Keratinocyte (primary cell): ENCODE results near the gene TPRG1L. TPM values are rescaled to one million over a fixed set of nuclear protein-coding genes. Genes with fewer than 3 reads are reported as not detected.

ENCODE experiments used
- DNase-seq: peaks from one replicate; pipeline ENCODE4 v3.0.0-alpha.2; 2011; ENCODE audit warnings: low read depth, missing footprints, low spot score
- FAIRE-seq: peaks from 2 replicates; lab custom pipeline; 2011; peaks lifted over from hg19 to GRCh38; lab: Jason Lieb, UNC
- H2AFZ ChIP-seq: 2 replicates; pipeline ENCODE4 v1.6.0; 2012; ENCODE audit warnings: low read length, control low read depth, inconsistent platforms; ENCODE audit not compliant: control insufficient read depth
- H3K27ac ChIP-seq: 2 replicates; pipeline ENCODE4 v1.5.1; 2011; ENCODE audit warnings: low read length; ENCODE audit not compliant: control insufficient read depth, insufficient read depth
- H3K27me3 ChIP-seq: 3 replicates; pipeline ENCODE4 v1.6.0; 2011; ENCODE audit warnings: low read length; ENCODE audit not compliant: control insufficient read depth, insufficient read depth; ENCODE audit errors: extremely low read depth
- H3K36me3 ChIP-seq, 2 experiments: 2 replicates in 1 of 2; 3 replicates in 1 of 2; pipeline ENCODE4 v1.5.1; 2011; ENCODE audit warnings: low read length in 2 of 2, mild to moderate bottlenecking in 1 of 2; ENCODE audit not compliant: control insufficient read depth in 2 of 2, insufficient read depth in 2 of 2; ENCODE audit errors: extremely low read depth in 1 of 2
- H3K4me1 ChIP-seq: 3 replicates; pipeline ENCODE4 v1.5.1; 2011; ENCODE audit warnings: low read length; ENCODE audit not compliant: control insufficient read depth, insufficient read depth; ENCODE audit errors: extremely low read depth
- H3K4me2 ChIP-seq: 3 replicates; pipeline ENCODE4 v1.6.0; 2011; ENCODE audit warnings: low read depth, low read length; ENCODE audit not compliant: control insufficient read depth, insufficient read depth; ENCODE audit errors: extremely low read depth
- H3K4me3 ChIP-seq, 3 experiments: fragments of 200-600 bp in 1 of 3; sonication (generic) in 1 of 3; 2 replicates in 2 of 3; 3 replicates in 1 of 3; pipeline ENCODE4 v1.5.1; 2011 to 2016; ENCODE audit warnings: low read length in 3 of 3, mild to moderate bottlenecking in 3 of 3, control low read depth in 2 of 3, inconsistent platforms in 1 of 3, low read depth in 1 of 3, mixed read lengths in 1 of 3, mixed run types in 1 of 3, moderate library complexity in 1 of 3; ENCODE audit not compliant: control insufficient read depth in 2 of 3, insufficient read depth in 2 of 3; ENCODE audit errors: extremely low read depth in 1 of 3
- H3K79me2 ChIP-seq: 2 replicates; pipeline ENCODE4 v1.6.0; 2012; ENCODE audit warnings: low read length; ENCODE audit not compliant: control insufficient read depth, insufficient read depth
- H3K9ac ChIP-seq: 3 replicates; pipeline ENCODE4 v1.6.0; 2011; ENCODE audit warnings: low read length; ENCODE audit not compliant: control insufficient read depth, insufficient read depth; ENCODE audit errors: extremely low read depth
- H3K9me1 ChIP-seq: 3 replicates; pipeline ENCODE4 v1.6.0; 2011; ENCODE audit warnings: low read length; ENCODE audit not compliant: control insufficient read depth, insufficient read depth; ENCODE audit errors: extremely low read depth
- H3K9me3 ChIP-seq: 2 replicates; pipeline ENCODE4 v1.5.1; 2012; ENCODE audit warnings: low read depth, low read length; ENCODE audit not compliant: control insufficient read depth
- H4K20me1 ChIP-seq: 3 replicates; pipeline ENCODE4 v1.6.0; 2011; ENCODE audit warnings: low read length; ENCODE audit not compliant: control insufficient read depth, insufficient read depth; ENCODE audit errors: extremely low read depth
- EZH2 ChIP-seq: IDR thresholded peaks from one replicate; pipeline ENCODE4 v1.6.1; 2012; ENCODE audit warnings: inconsistent platforms, mild to moderate bottlenecking, low read length, moderate library complexity
- dilution Hi-C: fragments of 300-500 bp; cut with MboI; formaldehyde crosslinking; loops from one replicate; pipeline ENCODE4 v1.7.0; 2020; ENCODE audit warnings: low sequenced_read_pairs; ENCODE audit not compliant: extremely low pct_ligation_motif_present
- polyA plus RNA-seq, 5 experiments: library from polyadenylated mRNA; depleted of rRNA in 3 of 5; stranded (reverse) in 3 of 5; stranded (forward) in 1 of 5; unstranded in 1 of 5; fragments of >200 nt; gene quantifications; 1 replicate in 1 of 5; 2 replicates in 3 of 5; 3 replicates in 1 of 5; pipeline versions ENCODE4 v1.2.1 to v1.2.3, GENCODE V29; 2011 to 2012; ENCODE audit warnings: missing spikeins in 2 of 5, low read depth in 1 of 5, low replicate concordance in 1 of 5
- TF ChIP-seq, protein P1 (sequence below), 3 experiments: IDR thresholded peaks in 1 of 3; conservative IDR thresholded peaks in 1 of 3; optimal IDR thresholded peaks in 1 of 3; 2 replicates in 2 of 3; 3 replicates in 1 of 3; pipeline versions ENCODE3 to v1.5.1; 2011; ENCODE audit warnings: low read length in 3 of 3, mild to moderate bottlenecking in 3 of 3, moderate library complexity in 2 of 3, control low read depth in 1 of 3, inconsistent platforms in 1 of 3; ENCODE audit not compliant: insufficient read depth in 2 of 3; ENCODE audit errors: extremely low read depth in 1 of 3

TPRG1L gene
- polyA plus RNA-seq, 1 donor (not counting 4 experiments of a cell fraction or from before 2014, with no cell fraction given): 57.4 TPM

DNA sequence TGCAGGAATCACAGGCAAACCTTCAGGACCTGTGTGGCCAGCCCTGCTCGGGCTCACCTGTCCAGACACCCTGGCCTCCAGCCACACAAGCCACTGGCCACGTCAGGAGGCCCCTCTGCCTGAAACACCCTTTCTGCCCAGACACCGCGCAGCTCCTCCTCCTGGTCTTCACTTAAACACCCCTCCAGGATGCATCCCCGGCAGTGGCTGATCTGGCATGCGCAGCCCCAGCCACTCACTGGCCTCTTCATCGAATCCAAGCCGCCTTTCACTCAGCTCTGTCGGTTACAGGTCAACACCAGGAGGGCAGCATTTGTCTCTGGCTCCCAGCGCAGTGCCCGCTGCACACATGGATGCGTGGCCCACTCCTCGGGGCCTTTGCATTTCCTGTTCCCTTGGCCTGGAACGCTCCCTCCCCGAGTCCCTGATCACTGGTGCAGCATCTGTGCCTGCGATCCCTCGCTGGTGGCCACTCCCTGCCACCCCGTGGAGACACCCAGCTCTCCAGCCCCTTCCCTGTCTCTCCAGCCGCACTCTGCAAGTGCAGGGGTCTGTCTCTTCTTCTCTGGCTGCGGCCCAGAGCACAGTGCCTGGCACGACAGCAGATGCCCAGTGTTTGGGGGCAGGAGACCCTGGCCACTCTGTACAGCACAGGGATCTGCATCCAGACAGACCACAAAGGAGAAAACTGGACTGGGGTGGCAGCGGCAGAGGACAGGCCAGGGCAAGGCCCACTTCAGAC, 9.4 kb downstream of the TPRG1L start:
- H3K27ac ChIP-seq: no peak overlapping the region
- H3K4me1 ChIP-seq: no peaks in the 10 kb centered on the region
- no peaks in the 10 kb centered on the region for H4K20me1 ChIP-seq
- DNase-seq (no peak), FAIRE-seq (no peak)
- no peak overlapping the region for H3K4me2 ChIP-seq
- TF ChIP-seq, protein P1, sequence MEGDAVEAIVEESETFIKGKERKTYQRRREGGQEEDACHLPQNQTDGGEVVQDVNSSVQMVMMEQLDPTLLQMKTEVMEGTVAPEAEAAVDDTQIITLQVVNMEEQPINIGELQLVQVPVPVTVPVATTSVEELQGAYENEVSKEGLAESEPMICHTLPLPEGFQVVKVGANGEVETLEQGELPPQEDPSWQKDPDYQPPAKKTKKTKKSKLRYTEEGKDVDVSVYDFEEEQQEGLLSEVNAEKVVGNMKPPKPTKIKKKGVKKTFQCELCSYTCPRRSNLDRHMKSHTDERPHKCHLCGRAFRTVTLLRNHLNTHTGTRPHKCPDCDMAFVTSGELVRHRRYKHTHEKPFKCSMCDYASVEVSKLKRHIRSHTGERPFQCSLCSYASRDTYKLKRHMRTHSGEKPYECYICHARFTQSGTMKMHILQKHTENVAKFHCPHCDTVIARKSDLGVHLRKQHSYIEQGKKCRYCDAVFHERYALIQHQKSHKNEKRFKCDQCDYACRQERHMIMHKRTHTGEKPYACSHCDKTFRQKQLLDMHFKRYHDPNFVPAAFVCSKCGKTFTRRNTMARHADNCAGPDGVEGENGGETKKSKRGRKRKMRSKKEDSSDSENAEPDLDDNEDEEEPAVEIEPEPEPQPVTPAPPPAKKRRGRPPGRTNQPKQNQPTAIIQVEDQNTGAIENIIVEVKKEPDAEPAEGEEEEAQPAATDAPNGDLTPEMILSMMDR (optimal IDR thresholded peaks at IDR 0.05 in 1 of 3, IDR thresholded peaks at IDR 0.05 in 1 of 3, conservative IDR thresholded peaks at IDR 0.05 in 1 of 3; ENCODE audit: extremely low read depth in 1 of 3, insufficient read depth in 2 of 3, low read length in 3 of 3): no peak
- no peak for TF ChIP-seq EZH2
- H3K9me1 ChIP-seq: no peaks in the 10 kb centered on the region
- no peaks in the 10 kb centered on the region for H3K9me3 ChIP-seq
- H2AFZ ChIP-seq: no peak overlapping the region
- no peaks in the 10 kb centered on the region for H3K79me2 ChIP-seq
- H3K9ac ChIP-seq: no peak overlapping the region
- H3K36me3 ChIP-seq: peaks cover 23 to 27% of the 10 kb centered on the region in 2 experiments
- no peak overlapping the region for H3K4me3 ChIP-seq
- dilution Hi-C loops: loop anchor here (25.0 kb wide), 1 partner anchor 97 kb away; no protein-coding TSS in a partner anchor
- no peaks in the 10 kb centered on the region for H3K27me3 ChIP-seq

DNA sequence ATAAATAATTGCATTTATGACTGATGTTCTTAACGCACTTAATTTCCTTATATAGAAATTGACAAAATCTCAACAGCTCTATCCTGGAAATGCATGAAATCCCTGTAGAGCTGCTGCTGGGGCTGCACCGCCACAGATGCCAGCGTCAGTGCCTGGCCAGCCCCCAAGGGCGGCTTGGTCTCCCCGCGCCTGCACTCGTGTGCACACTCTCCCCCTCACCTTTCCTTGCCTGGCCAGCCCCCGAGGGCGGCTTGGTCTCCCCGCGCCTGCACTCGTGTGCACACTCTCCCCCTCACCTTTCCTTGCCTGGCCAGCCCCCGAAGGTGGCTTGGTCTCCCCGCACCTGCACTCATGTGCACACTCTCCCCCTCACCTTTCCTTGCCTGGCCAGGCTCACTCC, 11.3 kb downstream of the TPRG1L start:
- FAIRE-seq (no peak), DNase-seq (no peak)
- no peak overlapping the region for H3K9ac ChIP-seq
- no peaks in the 10 kb centered on the region for H3K9me1 ChIP-seq
- no peak overlapping the region for H3K4me2 ChIP-seq
- no peaks in the 10 kb centered on the region for H4K20me1 ChIP-seq
- H3K27me3 ChIP-seq: no peaks in the 10 kb centered on the region
- H3K36me3 ChIP-seq: peaks cover 23 to 25% of the 10 kb centered on the region in 2 experiments
- no peak for TF ChIP-seq EZH2
- TF ChIP-seq, protein P1 (optimal IDR thresholded peaks at IDR 0.05 in 1 of 3, IDR thresholded peaks at IDR 0.05 in 1 of 3, conservative IDR thresholded peaks at IDR 0.05 in 1 of 3; ENCODE audit: extremely low read depth in 1 of 3, insufficient read depth in 2 of 3, low read length in 3 of 3): no peak
- no peaks in the 10 kb centered on the region for H3K4me1 ChIP-seq
- no peak overlapping the region for H3K4me3 ChIP-seq
- no peaks in the 10 kb centered on the region for H3K79me2 ChIP-seq
- no peaks in the 10 kb centered on the region for H3K9me3 ChIP-seq
- H3K27ac ChIP-seq: no peak overlapping the region
- H2AFZ ChIP-seq: no peak overlapping the region
- dilution Hi-C loops: loop anchor here (25.0 kb wide), 1 partner anchor 99 kb away; no protein-coding TSS in a partner anchor
